ENCODE results near the gene C16orf95.
A peak's percentile ranks its signal among the peaks of the same experiment; 100 is the strongest.

The C16orf95 gene

DNA sequence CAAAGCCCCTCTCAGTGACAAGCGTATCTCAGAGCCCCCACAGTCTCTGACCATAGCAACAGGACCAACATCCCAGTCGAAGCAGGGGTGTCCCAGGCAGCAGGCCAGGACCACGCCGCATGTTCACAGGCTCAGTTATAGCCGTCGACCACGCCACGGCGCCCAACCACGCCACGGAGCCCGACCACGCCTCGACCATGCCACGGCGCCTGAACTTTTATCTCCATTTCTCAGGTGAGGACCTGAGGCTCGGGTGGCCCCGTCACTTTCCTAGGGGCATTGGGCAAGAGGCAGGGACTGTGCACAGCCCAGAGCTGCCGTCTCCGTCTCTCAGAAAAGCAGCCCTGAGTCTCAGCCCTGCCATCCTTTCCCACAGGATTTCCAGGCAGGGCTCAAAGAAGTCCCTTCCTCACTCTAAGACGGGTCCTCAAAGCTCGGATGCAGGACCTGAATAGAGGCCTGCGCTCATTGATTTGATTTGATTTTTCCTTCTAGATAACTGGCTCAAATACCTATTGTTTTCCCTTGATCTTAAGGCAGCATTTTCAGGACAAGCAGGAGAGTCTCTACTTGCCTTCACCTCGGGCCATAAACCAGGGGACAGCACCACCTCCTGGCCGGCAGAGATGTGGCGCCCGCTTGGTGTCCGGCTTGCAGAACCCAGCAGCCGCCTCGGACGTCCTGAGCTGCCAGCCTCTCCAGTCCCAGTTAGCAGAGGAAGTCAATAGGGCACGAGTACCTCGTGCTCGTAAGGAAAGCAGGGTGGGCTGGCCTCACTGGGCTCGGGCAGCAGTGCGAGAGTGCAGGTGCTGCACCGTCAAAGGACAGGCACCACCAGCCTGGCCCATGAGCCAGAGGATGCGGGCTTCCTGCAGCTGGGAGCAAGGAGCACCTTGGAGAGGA is 38.8 kb downstream of the C16orf95 start:
- TF ChIP-seq CTCF (IDR thresholded peaks at IDR 0.05; ENCODE audit: borderline replicate concordance, control extremely low read depth, extremely low read depth, insufficient read depth, missing control alignments) = peak; percentile 82
- in situ Hi-C loops (cut with MboI; ENCODE audit: low sequenced_read_pairs, unreplicated experiment) = loop anchor here (25.0 kb wide), 1 partner anchor 716 kb away; the partner anchor contains the start of genes FOXC2 and MTHFSD
- DNase-seq (ENCODE audit: low spot score) = peak; percentile 88

DNA sequence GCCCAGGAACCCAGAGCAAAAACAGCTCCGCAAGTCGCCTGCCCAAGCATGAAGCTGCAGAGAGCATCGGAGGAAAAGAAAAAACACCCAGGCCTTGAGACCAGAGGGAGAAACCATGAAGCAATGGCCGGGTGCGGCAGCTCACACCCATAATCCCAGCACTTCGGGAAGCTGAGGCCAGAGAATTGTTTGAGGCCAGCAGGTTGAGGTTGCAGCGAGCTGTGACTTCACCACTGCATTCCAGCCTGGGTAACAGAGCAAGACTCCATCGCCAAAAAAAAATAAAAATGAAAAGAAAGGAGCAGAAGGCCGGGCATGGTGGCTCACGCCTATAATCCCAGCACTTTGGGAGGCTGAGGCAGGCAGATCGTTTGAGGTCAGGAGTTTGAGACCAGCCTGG is 40.3 kb downstream of the C16orf95 start:
- in situ Hi-C loops (cut with MboI; ENCODE audit: low sequenced_read_pairs, unreplicated experiment) = loop anchor here (25.0 kb wide), 1 partner anchor 715 kb away; the partner anchor contains the start of genes FOXC2 and MTHFSD
- TF ChIP-seq CTCF (IDR thresholded peaks at IDR 0.05; ENCODE audit: borderline replicate concordance, control extremely low read depth, extremely low read depth, insufficient read depth, missing control alignments) = no peak
- no peak for DNase-seq (ENCODE audit: low spot score)

- no peak for TF ChIP-seq CTCF (IDR thresholded peaks at IDR 0.05; ENCODE audit: borderline replicate concordance, control extremely low read depth, extremely low read depth, insufficient read depth, missing control alignments)
Measured at GRCh38 chr16:87276091-87276701, 41.0 kb downstream of the C16orf95 start.

GRCh38 chr16:87274794-87275193 is 42.4 kb downstream of the C16orf95 start:
- DNase-seq (ENCODE audit: low spot score) = no peak
- TF ChIP-seq CTCF (IDR thresholded peaks at IDR 0.05; ENCODE audit: borderline replicate concordance, control extremely low read depth, extremely low read depth, insufficient read depth, missing control alignments) = no peak
- in situ Hi-C loops (cut with MboI; ENCODE audit: low sequenced_read_pairs, unreplicated experiment) = loop anchor here (25.0 kb wide), 1 partner anchor 712 kb away; the partner anchor contains the start of genes FOXC2 and MTHFSD

More at GRCh38 chr16:87276091-87276701, 41.0 kb downstream of the C16orf95 start:
- DNase-seq (ENCODE audit: low spot score) = no peak
- in situ Hi-C loops (cut with MboI; ENCODE audit: low sequenced_read_pairs, unreplicated experiment) = loop anchor here (25.0 kb wide), 1 partner anchor 714 kb away; the partner anchor contains the start of genes FOXC2 and MTHFSD

- TF ChIP-seq CTCF (IDR thresholded peaks at IDR 0.05; ENCODE audit: borderline replicate concordance, control extremely low read depth, extremely low read depth, insufficient read depth, missing control alignments) = no peak
- DNase-seq (ENCODE audit: low spot score) = no peak
- in situ Hi-C loops (cut with MboI; ENCODE audit: low sequenced_read_pairs, unreplicated experiment) = no loop called here
Measured at GRCh38 chr16:87273471-87274030, 43.6 kb downstream of the C16orf95 start.

- DNase-seq (ENCODE audit: low spot score) = no peak
- TF ChIP-seq CTCF (IDR thresholded peaks at IDR 0.05; ENCODE audit: borderline replicate concordance, control extremely low read depth, extremely low read depth, insufficient read depth, missing control alignments) = no peak
- in situ Hi-C loops (cut with MboI; ENCODE audit: low sequenced_read_pairs, unreplicated experiment) = no loop called here
Measured at GRCh38 chr16:87271256-87271655, 45.9 kb downstream of the C16orf95 start.

All from GM13976 (cell line).